Femur (tissue), 1 donor: ENCODE data around the gene JPT1.

Experiments
- DNase-seq: peaks from one replicate; pipeline ENCODE4 v3.0.0-alpha.2; 2017

Gene JPT1

DNA sequence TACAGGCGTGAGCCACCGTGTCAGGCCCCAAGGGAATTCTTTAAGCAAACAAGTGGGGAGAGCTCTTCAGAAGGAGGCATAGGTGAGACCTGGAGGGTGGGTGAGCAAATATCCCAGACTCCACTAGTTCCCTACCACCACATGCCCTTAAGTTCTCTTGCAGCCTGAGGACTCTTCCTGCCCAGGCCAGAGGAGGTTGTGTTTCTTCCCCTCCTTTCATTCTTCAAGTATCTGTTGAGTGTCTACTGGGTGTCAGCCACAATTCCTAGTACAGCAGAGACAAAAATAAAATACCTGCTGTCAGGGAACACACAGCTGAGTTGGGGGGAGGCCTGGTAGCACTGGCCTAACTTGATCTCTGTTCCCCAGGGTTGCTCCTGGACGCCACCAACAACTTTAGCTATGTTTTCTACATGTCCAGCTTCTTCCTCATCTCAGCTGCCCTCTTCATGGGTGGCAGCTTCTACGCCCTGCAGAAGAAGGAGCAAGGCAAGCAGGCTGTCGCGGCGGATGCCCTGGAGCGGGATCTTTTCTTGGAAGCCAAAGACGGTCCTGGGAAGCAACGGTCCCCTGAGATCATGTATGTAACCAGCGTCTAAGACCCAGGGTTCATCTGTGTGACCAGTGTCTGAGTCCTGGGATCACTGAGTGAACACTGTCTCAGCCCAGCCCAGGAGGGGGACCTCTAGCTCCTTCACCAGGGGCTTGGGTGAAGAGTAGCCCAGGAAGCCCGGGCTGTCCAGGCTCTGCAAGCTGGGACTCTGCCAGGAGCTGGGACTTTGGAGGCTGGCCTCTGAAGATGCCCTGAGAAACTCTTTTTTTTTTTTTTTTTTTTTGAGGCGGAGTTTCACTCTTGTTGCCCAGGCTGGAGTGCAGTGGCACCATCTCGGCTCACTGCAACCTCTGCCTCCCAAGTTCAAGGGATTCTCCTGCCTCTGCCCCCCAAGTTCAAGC, 50.4 kb downstream of the JPT1 start:
- DNase-seq = no peak

DNA sequence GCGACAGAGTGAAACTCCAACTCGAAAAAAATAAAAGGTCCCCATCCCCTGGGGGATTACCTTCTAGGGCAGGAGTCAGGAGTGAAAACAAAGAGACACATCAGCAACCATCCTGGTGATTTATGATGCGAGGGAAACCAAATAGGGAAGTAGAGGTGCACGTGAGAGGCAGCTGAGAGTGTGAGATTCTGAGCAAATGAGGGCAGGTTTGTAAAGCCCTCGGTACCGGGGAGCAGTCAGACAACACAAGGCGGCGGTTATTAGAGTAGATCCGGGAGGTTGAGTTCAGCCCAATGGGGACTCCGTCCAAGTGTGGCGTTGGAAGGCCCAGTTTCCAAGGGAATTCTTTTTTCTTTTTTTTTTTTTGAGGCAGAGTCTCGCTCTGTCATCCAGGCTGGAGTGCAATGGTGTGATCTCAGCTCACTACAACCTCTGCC, 51.9 kb downstream of the JPT1 start:
- no peak for DNase-seq

DNA sequence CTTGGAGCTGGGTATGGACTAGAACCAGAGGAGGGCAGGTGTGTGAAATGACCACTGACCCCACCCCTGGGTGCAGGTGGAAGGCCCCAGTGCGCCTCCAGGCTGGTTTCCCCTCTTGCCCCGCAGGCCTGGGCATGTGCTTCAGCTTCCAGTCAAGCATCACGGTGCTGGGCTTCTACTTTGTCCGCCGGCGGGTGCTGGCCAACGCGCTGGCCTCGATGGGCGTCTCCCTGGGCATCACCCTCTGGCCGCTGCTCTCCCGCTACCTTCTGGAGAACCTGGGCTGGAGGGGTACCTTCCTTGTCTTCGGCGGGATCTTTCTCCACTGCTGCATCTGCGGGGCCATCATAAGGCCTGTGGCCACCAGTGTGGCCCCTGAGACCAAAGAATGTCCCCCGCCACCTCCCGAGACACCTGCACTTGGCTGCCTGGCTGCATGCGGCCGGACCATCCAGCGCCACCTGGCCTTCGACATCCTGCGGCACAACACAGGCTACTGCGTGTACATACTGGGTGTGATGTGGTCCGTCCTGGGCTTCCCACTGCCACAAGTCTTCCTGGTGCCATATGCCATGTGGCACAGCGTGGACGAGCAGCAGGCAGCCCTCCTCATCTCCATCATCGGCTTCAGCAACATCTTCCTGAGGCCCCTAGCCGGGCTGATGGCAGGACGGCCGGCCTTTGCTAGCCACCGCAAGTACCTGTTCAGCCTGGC, 54.3 kb downstream of the JPT1 start:
- no peak for DNase-seq

DNA sequence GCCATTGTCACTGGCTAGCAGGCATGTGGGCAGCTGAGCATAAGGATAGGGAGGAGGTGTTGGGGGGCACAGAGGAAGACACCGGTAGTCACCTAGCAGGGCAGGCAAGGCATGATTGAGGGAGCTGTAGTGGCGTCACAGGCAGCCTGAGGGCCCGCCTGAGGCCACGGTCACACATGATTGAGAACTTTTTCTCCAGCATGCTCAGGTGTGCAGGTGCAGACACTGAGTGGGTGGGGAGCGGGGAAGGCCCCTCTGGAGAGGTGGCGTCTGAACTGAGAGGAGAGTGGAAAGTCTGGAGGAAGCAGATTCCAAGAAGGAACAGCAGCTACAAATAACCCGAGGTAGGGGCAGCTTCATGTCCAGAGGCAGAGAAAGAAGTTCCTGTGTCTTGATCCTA, 55.5 kb downstream of the JPT1 start:
- no peak for DNase-seq

DNA sequence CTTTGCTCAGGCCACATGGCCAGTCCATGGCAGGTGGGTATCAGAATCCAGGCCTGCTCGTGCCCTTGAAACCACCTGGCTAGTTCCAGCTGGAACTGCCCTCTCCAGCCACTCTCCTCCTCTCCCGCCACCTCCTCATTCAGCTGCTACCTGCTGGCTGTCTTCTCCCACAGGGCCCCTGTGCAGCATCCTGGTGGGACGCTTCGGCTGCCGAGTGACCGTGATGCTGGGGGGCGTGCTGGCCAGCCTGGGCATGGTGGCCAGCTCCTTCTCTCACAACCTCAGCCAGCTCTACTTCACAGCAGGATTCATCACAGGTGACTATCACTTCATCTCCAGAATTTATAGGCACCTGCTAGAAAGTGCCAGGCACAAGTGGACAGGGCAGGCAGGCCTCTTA, 56.4 kb downstream of the JPT1 start:
- DNase-seq = no peak

DNA sequence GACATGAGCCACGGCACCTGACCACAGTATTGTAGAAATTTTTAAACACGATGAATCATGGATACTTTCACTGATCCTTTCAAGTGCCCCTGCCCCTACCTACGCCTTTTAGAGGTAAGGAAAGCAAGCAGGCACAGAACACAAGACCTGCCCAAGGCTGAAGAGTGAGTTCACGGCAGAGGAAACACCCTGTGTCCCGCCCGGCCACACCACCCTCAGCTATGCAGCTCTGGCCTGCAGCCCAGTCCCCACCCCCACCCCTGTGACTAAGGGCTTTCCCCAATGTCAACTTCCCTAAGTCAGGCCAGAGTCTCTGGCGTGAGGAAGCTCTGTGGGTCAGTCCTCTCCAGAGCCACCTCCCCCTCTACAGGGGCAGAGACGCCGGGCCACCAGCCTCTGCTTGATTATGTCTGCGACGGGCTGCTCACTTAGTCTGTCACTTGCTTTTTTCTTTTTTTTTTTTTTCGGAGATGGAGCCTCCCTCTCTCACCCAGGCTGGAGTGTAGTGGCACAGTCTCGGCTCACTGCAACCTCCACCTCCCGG, 58.2 kb downstream of the JPT1 start:
- DNase-seq = peak; percentile 80

DNA sequence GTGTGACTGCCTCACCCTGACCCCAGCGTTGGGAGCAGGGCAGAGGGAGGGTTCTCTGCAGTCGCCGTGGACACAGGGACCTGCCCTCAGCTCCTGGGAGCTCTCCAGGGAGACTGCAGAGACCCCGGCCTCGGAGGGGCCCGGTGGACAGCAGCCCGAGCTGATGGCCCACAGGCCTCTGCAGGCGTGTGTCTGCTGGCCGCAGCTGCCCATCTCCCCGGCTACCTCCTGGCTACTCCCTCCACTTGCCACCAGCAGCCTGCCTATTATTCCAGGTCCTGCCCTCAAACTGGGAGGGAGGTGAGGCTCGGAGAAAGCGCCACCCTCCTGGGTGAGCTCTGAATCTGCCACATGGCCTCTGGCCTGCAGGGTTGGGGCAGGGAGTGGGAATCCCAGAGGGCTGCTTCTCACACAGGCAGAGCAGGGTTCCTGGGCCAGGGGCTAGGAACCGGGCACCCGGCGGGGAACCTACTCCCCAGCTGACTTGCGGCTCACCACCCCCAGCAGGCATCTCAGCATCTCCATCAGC, 59.4 kb downstream of the JPT1 start:
- no peak for DNase-seq

DNA sequence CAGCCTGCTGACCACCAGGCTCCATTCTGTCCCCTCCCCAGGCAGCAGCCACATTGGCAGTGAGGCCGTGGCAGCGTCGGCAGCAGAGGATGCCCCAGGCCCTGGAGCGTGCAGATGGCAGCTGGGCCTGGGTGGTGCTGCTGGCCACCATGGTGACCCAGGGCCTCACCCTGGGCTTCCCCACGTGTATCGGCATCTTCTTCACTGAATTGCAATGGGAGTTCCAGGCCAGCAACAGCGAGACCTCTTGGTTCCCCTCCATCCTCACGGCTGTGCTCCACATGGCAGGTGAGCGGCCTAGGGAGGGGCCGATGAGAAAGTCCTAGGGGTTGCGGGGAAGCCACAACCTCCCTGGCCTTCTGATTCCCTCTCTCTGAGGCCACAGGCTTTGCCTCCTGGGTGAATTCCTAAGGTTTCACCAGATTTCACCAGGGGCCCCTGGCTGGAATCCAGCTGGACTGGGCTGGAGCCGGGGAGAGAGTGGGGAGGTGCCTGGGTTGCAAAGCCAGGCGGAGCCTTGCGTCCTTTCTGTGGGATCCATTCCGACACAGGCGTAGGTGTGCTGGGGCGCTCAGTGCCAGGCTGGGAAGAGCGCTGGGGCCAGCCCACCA, 60.7 kb downstream of the JPT1 start:
- DNase-seq = no peak

DNA sequence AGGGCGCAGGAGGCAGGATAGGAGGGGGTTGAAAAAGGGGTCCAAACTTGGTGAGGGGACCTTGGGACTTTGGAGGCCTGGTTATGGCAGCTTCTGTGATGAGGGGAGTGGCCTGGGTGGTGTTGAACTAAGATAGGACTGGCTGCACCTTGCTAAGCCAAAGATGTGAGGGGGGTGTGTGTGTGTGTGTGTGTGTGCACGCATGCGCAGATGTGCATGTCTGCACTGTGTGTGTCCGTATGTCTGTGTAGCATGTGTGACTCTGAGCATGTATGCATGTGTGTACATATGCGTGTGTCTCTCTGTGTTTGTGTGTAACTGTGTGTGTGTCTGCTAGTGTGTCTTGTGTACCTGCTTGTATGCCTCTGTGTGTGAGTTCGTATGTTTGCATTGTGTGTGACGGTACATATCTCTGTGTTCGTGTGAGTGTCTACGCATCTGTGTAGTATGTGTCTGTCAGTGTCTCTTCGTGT, 62.4 kb downstream of the JPT1 start:
- no peak for DNase-seq

DNA sequence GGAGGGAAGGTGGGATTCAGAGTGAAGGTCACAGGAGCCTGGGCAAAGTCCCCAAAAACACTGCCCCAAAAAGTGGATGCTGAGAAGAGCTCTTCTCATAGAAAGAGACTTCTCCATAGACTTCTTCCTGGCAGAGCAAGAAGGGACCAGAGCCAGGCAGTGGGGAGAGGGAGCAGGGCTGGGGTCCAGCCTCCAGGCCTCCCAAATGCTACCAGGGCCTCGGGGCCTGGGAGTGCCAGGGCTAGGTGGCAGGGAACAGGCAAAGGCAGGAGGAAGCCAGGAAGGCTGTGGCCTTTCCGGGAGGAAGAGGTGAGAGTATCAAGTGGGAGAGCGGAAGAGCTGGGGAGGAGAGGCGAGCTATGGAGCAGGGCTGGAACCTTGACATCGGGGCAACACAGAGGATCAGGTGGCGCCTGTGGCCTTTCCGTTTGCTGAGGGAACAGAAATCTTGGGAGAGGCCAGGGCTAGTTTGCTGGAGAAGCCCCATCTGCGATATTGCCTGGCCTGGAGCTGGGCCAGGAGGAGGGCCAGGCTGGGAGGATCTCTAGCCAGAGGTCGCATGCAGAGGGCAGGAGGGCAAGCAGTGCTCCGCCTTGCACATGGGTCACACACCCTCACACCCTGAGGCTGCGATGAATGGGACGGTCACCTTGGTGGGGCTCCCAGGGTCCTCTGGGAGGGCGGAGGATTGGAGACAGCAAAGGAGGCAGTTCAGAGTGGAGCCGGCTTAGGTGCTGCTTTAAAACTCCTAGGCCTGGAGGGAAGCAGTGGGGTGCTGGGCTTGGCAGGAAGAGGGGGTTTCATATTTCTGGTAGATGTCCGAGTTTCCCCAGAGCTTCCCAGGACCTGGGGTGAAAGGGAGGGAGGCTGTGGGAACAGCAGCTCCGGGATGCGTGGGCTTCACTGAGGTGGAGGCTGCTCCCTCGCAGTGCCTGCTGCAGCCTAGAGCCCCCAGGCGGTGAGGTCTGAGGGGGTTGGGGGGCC, 63.1 kb downstream of the JPT1 start:
- no peak for DNase-seq

DNA sequence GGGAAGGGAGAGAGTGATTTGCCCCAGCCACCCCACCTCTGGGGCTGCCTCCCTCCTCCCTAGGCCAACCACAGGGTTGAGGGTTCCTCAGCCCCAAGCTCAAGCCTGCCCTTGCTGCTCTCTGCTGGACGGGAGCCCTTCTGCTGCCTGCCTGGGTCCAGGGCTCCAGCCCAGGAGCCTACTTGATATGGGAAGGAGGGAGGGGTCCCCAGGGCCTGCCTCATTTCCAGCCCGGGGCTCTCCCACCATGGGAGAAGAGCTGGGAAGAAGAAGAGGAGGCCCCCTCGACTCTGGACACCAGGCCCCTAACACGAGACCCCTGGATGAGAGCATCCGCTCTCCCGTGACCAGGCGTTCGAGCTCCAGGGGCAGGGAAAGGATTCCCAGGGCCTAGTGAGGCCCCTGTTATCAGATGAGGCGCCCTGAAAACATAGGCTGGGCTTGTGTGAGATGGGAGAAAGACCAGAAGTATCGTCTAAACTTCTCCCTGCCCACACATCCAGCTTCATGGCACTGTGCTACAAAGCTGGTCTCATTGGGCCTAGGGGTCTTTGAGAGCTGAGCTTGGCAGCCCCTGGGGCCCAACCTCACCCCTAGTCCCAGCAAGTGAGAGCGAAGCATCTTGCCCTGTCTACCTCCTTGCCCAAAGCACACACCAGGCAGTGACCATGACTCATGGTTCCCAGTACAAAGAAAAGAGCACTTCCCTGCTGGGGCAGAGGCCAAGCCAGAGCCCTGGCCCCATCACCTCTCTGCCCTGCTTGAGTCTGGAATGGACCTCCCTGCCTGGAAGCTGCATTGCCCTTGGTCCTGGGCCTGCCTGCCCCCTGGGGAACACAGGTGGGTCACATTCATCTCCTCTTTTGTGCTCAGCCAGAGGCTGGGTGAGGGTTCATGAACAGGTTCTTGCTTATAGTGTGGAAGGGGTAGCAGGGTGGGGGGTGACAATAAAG, 65.6 kb downstream of the JPT1 start:
- no peak for DNase-seq

DNA sequence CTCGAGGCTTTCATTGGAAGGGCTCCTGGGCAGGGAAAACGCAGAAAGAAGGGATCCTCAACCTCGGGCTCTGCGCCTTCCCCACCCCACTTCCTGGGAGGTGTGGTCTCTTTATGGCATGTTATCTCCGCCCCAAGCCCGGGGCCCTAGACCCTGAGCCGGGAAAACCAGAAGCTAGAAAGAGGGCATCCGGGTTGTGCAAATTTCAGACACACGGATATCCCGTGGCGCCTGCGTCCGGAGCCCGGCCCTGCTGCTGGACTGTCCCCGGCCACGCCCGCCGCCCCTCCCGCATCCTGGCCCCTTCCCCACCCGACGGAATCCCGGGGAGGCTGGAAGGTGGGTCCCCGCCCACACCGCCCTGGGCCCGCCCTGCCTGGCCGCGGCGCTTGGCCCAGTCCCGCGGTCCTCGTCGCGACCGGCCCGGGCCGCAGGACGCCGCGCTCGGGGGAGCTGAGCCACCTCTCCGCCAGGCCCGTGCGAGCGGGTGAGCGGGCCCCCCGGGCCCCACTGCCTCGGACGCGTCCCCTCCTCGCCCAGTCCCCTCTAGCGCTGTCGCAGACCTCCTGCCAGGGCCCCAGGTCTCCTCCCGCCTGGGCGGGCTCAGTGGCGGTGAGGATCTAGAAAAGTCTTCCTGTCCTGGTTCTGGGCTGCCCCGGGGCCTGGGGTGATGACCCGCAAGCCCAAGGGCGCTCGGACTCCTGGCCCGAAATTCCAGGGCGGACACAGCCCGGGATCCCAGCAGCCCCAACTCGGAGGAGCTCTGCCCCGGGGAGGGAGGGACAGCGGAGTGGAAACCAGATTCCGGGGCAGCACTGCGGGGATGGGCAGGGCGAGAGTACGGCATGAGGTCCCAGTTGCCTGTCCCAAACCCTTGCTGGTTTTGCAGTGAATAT, 66.5 kb downstream of the JPT1 start, which contains the start of gene SLC16A5:
Gene SLC16A5, plus strand, starts transcription at position 397 of the 896 bp plus-strand sequence. CDS start 5,683 bp downstream, outside the sequence.
- peak; percentile 91 for DNase-seq

DNA sequence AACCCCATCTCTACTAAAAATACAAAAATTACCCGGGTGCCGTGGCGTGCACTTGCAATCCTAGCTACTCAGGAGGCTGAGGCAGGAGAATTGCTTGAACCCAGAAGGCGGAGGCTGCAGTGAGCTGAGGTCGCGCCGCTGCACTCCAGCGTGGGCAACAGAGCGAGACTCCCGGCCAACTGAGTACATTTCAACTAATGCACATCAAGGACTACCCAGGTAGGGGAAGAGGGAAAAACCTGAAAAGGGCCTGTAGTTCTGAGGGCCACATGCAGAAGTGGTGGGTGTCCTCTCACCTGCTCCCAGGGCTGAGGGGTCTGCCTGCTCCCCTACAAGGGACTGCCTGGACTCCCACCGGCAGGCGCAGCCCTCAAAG, 67.1 kb downstream of the JPT1 start:
- no peak for DNase-seq

DNA sequence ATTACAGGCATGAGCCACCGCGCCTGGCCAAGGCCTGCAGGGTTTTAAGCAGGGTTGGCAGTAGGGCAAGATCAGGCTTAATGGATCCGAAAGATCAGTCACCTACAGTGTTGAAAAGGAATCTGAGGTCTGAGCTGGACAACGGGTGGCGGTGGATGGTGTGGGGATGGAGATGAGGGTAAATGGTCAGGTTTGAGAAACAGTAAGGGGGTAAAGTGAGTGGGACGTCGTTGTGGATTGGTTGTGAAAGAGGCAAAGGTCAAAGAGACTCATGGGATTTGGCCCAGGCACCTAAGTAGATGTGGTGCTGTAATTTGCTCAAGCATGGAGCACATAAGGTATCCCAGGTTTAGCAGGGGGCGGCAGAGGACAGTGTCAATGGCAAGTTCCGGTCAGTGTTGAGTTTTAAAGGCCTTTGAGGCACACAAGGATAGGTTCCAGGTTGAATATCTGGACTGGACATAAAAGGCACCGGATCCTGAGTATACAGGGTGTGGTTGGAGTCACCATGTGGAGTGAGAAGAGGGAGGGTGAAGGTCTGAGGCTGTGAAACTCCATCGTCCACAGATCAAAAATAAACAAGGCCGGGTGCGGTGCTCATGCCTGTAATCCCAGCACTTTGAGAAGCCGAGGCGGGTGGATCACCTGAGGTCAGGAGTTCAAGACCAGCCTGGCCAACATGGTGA, 67.7 kb downstream of the JPT1 start:
- no peak for DNase-seq
